Muscle layer of colon (tissue), 2 donors: ENCODE measurements around the gene ANP32B.
"Not testable (repeated sequence)": the region's sequence is repeated elsewhere in the genome, so short reads cannot be mapped to it uniquely, and the experiment has no call there.

Source experiments
- H3K27ac ChIP-seq: one replicate; pipeline ENCODE4 v1.7.0; 2013; ENCODE audit warnings: low read depth, mild to moderate bottlenecking, low read length, moderate library complexity
- H3K27me3 ChIP-seq, 2 donors: one replicate each; pipeline ENCODE4 v1.7.0; 2013; ENCODE audit warnings: low read length in 2 of 2, mild to moderate bottlenecking in 2 of 2; ENCODE audit not compliant: insufficient read depth in 2 of 2, control insufficient read depth in 1 of 2
- H3K36me3 ChIP-seq: one replicate; pipeline ENCODE4 v1.7.0; 2013; ENCODE audit warnings: mild to moderate bottlenecking, low read length; ENCODE audit not compliant: insufficient read depth
- H3K4me1 ChIP-seq: one replicate; pipeline ENCODE4 v1.7.0; 2013; ENCODE audit warnings: mild to moderate bottlenecking, low read length; ENCODE audit not compliant: insufficient read depth
- H3K4me3 ChIP-seq, 2 donors: one replicate each; pipeline ENCODE4 v1.7.0; 2013; ENCODE audit warnings: low read length in 2 of 2, low read depth in 1 of 2, mild to moderate bottlenecking in 1 of 2, moderate library complexity in 1 of 2
- H3K9ac ChIP-seq: one replicate; pipeline ENCODE4 v1.7.0; 2013; ENCODE audit warnings: low read length
- H3K9me3 ChIP-seq: one replicate; pipeline ENCODE4 v1.7.0; 2013; ENCODE audit warnings: mild to moderate bottlenecking, low read length
- donor health status: abdominal sarcoma.
- donor health status: Adenocarcinoma of cecum.

Gene ANP32B

GRCh38 chr9:98018347-98018746 lies 35.2 kb downstream of the ANP32B start:
- Histone ChIP-seq H3K9me3 (no peaks in the 10 kb centered on the region), H3K27ac (no peak overlapping the region), H3K36me3 (peaks cover 55% of the 10 kb centered on the region), H3K4me1 (no peaks in the 10 kb centered on the region), H3K4me3 (no peak overlapping the region), H3K27me3 (no peaks in the 10 kb centered on the region), H3K9ac (no peak overlapping the region)

GRCh38 chr9:98019098-98019497 lies 36.0 kb downstream of the ANP32B start:
- H3K9me3 ChIP-seq, result no peaks in the 10 kb centered on the region
- H3K36me3 ChIP-seq, result peaks cover 50% of the 10 kb centered on the region
- H3K27ac ChIP-seq, result no peak overlapping the region
- no peaks in the 10 kb centered on the region for H3K27me3 ChIP-seq
- no peaks in the 10 kb centered on the region for H3K4me1 ChIP-seq
- H3K9ac ChIP-seq, result no peak overlapping the region
- H3K4me3 ChIP-seq, result no peak overlapping the region

GRCh38 chr9:98019869-98020268 lies 36.7 kb downstream of the ANP32B start:
- H3K4me3 ChIP-seq, H3K27me3 ChIP-seq, H3K9ac ChIP-seq, H3K9me3 ChIP-seq, H3K4me1 ChIP-seq, H3K27ac ChIP-seq: not testable (repeated sequence)
- peaks cover 45% of the 10 kb centered on the region for H3K36me3 ChIP-seq

GRCh38 chr9:98020476-98021145 lies 37.5 kb downstream of the ANP32B start:
- Histone ChIP-seq H3K9me3 (no peaks in the 10 kb centered on the region), H3K36me3 (peaks cover 38% of the 10 kb centered on the region), H3K4me1 (no peaks in the 10 kb centered on the region), H3K27me3 (no peaks in the 10 kb centered on the region), H3K4me3 (no peak overlapping the region), H3K27ac (no peak overlapping the region), H3K9ac (no peak overlapping the region)

- no peak overlapping the region for H3K27ac ChIP-seq
- H3K4me3 ChIP-seq, result no peak overlapping the region
- H3K27me3 ChIP-seq, result no peaks in the 10 kb centered on the region
- no peaks in the 10 kb centered on the region for H3K4me1 ChIP-seq
- peaks cover 31% of the 10 kb centered on the region for H3K36me3 ChIP-seq
- no peaks in the 10 kb centered on the region for H3K9me3 ChIP-seq
- H3K9ac ChIP-seq, result no peak overlapping the region
Observed at GRCh38 chr9:98021306-98022040, 38.3 kb downstream of the ANP32B start.

GRCh38 chr9:98022447-98022846 lies 39.3 kb downstream of the ANP32B start:
- no peaks in the 10 kb centered on the region for H3K9me3 ChIP-seq
- no peaks in the 10 kb centered on the region for H3K4me1 ChIP-seq
- peaks cover 22% of the 10 kb centered on the region for H3K36me3 ChIP-seq
- H3K9ac ChIP-seq, result no peak overlapping the region
- no peaks in the 10 kb centered on the region for H3K27me3 ChIP-seq
- no peak overlapping the region for H3K4me3 ChIP-seq
- no peak overlapping the region for H3K27ac ChIP-seq

- no peaks in the 10 kb centered on the region for H3K9me3 ChIP-seq
- no peaks in the 10 kb centered on the region for H3K27me3 ChIP-seq
- H3K4me1 ChIP-seq, result no peaks in the 10 kb centered on the region
- no peak overlapping the region for H3K27ac ChIP-seq
- no peak overlapping the region for H3K9ac ChIP-seq
- H3K4me3 ChIP-seq, result no peak overlapping the region
- H3K36me3 ChIP-seq, result peaks cover 10% of the 10 kb centered on the region
Observed at GRCh38 chr9:98024702-98025101, 41.6 kb downstream of the ANP32B start.

GRCh38 chr9:98031169-98031568 lies 48.0 kb downstream of the ANP32B start:
- no peak overlapping the region for H3K4me3 ChIP-seq
- no peaks in the 10 kb centered on the region for H3K27me3 ChIP-seq
- no peak overlapping the region for H3K27ac ChIP-seq
- H3K36me3 ChIP-seq, result no peaks in the 10 kb centered on the region
- H3K9me3 ChIP-seq, result no peaks in the 10 kb centered on the region
- H3K4me1 ChIP-seq, result peaks cover 6% of the 10 kb centered on the region
- H3K9ac ChIP-seq, result no peak overlapping the region

GRCh38 chr9:98031935-98032334 lies 48.8 kb downstream of the ANP32B start:
- Histone ChIP-seq H3K27ac (no peak overlapping the region), H3K4me3 (no peak overlapping the region), H3K36me3 (no peaks in the 10 kb centered on the region), H3K9ac (no peak overlapping the region), H3K9me3 (no peaks in the 10 kb centered on the region), H3K4me1 (peaks cover 6% of the 10 kb centered on the region), H3K27me3 (no peaks in the 10 kb centered on the region)

GRCh38 chr9:98034593-98035546 lies 51.7 kb downstream of the ANP32B start:
- H3K4me1 ChIP-seq, result peaks cover 6% of the 10 kb centered on the region
- H3K27ac ChIP-seq, result no peak overlapping the region
- H3K9ac ChIP-seq, result no peak overlapping the region
- no peaks in the 10 kb centered on the region for H3K9me3 ChIP-seq
- no peaks in the 10 kb centered on the region for H3K27me3 ChIP-seq
- no peaks in the 10 kb centered on the region for H3K36me3 ChIP-seq
- peak overlapping the region in 1 of 2 donors; percentile 46 for H3K4me3 ChIP-seq

- H3K9me3 ChIP-seq, result no peaks in the 10 kb centered on the region
- H3K27me3 ChIP-seq, result no peaks in the 10 kb centered on the region
- H3K27ac ChIP-seq, result no peak overlapping the region
- peaks cover 6% of the 10 kb centered on the region for H3K4me1 ChIP-seq
- H3K4me3 ChIP-seq, result no peak overlapping the region
- no peaks in the 10 kb centered on the region for H3K36me3 ChIP-seq
- no peak overlapping the region for H3K9ac ChIP-seq
Observed at GRCh38 chr9:98037357-98037756, 54.2 kb downstream of the ANP32B start.
